ENCODE data around the gene MLIP.

DNA sequence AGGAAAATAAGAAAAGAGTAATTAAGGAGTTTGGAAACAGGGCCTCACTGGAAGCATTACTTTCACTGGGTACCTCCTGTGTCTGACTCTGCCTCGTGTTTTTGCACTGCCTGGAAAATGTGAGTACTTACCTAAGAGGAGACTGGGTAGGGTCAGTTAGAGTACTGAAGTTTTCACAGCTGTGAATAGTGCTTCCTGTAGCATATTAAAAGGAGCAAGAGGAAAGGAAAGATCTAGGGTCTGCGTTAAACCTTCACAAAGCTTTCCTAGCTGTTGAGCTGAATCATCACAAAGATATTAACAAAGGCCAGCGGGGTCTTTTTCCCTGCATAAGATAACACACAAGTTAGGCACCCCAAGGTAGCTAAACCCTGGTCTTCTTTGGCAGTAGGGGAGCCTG, 82.3 kb downstream of the MLIP start:
- TF ChIP-seq CEBPB (IDR thresholded peaks at IDR 0.05) (no peak), TEAD4 (IDR thresholded peaks at IDR 0.05) (no peak), TAF1 (IDR thresholded peaks at IDR 0.05; ENCODE audit: low read depth) (no peak), MAX (IDR thresholded peaks at IDR 0.05) (no peak), EP300 (IDR thresholded peaks at IDR 0.05; ENCODE audit: borderline replicate concordance) (no peak), REST (IDR thresholded peaks at IDR 0.05; ENCODE audit: low read depth) (no peak), RAD21 (IDR thresholded peaks at IDR 0.05; ENCODE audit: low read depth) (no peak), TCF12 (IDR thresholded peaks at IDR 0.05; ENCODE audit: low read depth) (no peak), YY1 (IDR thresholded peaks at IDR 0.05; ENCODE audit: low read depth) (no peak), CREB1 (IDR thresholded peaks at IDR 0.05; ENCODE audit: low read depth) (no peak), FOXM1 (IDR thresholded peaks at IDR 0.05; ENCODE audit: borderline replicate concordance, low read depth) (no peak)
- TF ChIP-seq, protein P1, sequence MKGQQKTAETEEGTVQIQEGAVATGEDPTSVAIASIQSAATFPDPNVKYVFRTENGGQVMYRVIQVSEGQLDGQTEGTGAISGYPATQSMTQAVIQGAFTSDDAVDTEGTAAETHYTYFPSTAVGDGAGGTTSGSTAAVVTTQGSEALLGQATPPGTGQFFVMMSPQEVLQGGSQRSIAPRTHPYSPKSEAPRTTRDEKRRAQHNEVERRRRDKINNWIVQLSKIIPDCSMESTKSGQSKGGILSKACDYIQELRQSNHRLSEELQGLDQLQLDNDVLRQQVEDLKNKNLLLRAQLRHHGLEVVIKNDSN (IDR thresholded peaks at IDR 0.05), result no peak

All from Ishikawa (cell line).